Measurements from ENCODE around the gene DUSP12.

DNA sequence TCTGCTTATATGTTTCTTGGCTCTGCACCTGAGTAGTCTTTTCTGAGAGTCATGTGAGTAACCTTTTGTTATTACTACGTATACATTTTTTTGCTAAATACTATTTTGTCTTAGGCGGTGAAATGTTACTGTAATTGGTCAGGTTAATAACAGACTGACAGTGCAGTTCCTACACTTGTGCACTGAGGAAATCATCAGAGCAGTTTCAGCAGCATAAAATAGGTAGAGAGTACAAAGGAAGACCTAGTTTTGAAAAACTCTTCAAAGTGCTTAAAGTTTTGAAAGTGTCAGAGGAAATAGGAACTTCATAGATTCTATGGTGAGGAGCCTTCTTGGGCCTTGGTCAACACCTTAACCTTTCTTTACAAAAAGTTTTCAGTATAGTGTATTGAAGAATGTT lies 27.7 kb downstream of the DUSP12 start:
- TF ChIP-seq, protein P1, sequence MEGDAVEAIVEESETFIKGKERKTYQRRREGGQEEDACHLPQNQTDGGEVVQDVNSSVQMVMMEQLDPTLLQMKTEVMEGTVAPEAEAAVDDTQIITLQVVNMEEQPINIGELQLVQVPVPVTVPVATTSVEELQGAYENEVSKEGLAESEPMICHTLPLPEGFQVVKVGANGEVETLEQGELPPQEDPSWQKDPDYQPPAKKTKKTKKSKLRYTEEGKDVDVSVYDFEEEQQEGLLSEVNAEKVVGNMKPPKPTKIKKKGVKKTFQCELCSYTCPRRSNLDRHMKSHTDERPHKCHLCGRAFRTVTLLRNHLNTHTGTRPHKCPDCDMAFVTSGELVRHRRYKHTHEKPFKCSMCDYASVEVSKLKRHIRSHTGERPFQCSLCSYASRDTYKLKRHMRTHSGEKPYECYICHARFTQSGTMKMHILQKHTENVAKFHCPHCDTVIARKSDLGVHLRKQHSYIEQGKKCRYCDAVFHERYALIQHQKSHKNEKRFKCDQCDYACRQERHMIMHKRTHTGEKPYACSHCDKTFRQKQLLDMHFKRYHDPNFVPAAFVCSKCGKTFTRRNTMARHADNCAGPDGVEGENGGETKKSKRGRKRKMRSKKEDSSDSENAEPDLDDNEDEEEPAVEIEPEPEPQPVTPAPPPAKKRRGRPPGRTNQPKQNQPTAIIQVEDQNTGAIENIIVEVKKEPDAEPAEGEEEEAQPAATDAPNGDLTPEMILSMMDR (IDR thresholded peaks at IDR 0.05) = no peak
- TF ChIP-seq, protein P2, sequence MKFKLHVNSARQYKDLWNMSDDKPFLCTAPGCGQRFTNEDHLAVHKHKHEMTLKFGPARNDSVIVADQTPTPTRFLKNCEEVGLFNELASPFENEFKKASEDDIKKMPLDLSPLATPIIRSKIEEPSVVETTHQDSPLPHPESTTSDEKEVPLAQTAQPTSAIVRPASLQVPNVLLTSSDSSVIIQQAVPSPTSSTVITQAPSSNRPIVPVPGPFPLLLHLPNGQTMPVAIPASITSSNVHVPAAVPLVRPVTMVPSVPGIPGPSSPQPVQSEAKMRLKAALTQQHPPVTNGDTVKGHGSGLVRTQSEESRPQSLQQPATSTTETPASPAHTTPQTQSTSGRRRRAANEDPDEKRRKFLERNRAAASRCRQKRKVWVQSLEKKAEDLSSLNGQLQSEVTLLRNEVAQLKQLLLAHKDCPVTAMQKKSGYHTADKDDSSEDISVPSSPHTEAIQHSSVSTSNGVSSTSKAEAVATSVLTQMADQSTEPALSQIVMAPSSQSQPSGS (CRISPR knock-in tag; IDR thresholded peaks at IDR 0.05; ENCODE audit: borderline replicate concordance, low read depth) = no peak
- no peak for TF ChIP-seq TCF7 (CRISPR knock-in tag; IDR thresholded peaks at IDR 0.05; ENCODE audit: low read depth)
- TF ChIP-seq NR2C2 (CRISPR knock-in tag; IDR thresholded peaks at IDR 0.05) = no peak
- TF ChIP-seq CBFB (CRISPR knock-in tag; IDR thresholded peaks at IDR 0.05; ENCODE audit: low read depth) = no peak
- TF ChIP-seq, protein P3, sequence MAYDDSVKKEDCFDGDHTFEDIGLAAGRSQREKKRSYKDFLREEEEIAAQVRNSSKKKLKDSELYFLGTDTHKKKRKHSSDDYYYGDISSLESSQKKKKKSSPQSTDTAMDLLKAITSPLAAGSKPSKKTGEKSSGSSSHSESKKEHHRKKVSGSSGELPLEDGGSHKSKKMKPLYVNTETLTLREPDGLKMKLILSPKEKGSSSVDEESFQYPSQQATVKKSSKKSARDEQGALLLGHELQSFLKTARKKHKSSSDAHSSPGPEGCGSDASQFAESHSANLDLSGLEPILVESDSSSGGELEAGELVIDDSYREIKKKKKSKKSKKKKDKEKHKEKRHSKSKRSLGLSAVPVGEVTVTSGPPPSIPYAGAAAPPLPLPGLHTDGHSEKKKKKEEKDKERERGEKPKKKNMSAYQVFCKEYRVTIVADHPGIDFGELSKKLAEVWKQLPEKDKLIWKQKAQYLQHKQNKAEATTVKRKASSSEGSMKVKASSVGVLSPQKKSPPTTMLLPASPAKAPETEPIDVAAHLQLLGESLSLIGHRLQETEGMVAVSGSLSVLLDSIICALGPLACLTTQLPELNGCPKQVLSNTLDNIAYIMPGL (CRISPR knock-in tag; IDR thresholded peaks at IDR 0.05) = no peak
- TF ChIP-seq ZNF423 (CRISPR knock-in tag; IDR thresholded peaks at IDR 0.05) = no peak
- no peak for TF ChIP-seq EMX1 (CRISPR knock-in tag; IDR thresholded peaks at IDR 0.05)
- TF ChIP-seq FOXK1 (CRISPR knock-in tag; IDR thresholded peaks at IDR 0.05) = no peak
